ENCODE data around the gene ANO4. TPM values are rescaled to one million over a fixed set of nuclear protein-coding genes. Genes with fewer than 3 reads are reported as not detected.

ANO4 gene
- polyA plus RNA-seq, 1 donor (not counting 4 experiments of a cell fraction or from before 2014, with no cell fraction given): 18.1 TPM

GRCh38 chr12:101074940-101075680, 280.5 kb downstream of the ANO4 start:
- TF ChIP-seq CTCF (optimal IDR thresholded peaks at IDR 0.05 in 1 of 3, IDR thresholded peaks at IDR 0.05 in 1 of 3, conservative IDR thresholded peaks at IDR 0.05 in 1 of 3; ENCODE audit: extremely low read depth in 1 of 3, insufficient read depth in 2 of 3, low read length in 3 of 3) (no peak), EZH2 (IDR thresholded peaks at IDR 0.05; ENCODE audit: low read length) (no peak)
- H3K4me1 ChIP-seq (ENCODE audit: control insufficient read depth, extremely low read depth, insufficient read depth, low read length): peaks cover 6% of the 10 kb centered on the region
- dilution Hi-C loops (cut with MboI; ENCODE audit: extremely low pct_ligation_motif_present, low sequenced_read_pairs): no loop called here
- no peaks in the 10 kb centered on the region for H4K20me1 ChIP-seq (ENCODE audit: control insufficient read depth, extremely low read depth, insufficient read depth, low read length)
- H3K4me3 ChIP-seq (ENCODE audit: control insufficient read depth in 2 of 3, extremely low read depth in 1 of 3, insufficient read depth in 2 of 3, low read depth in 1 of 3, low read length in 3 of 3): no peak overlapping the region
- H3K36me3 ChIP-seq (ENCODE audit: control insufficient read depth in 2 of 2, extremely low read depth in 1 of 2, insufficient read depth in 2 of 2, low read length in 2 of 2): no peaks in the 10 kb centered on the region
- H3K27me3 ChIP-seq (ENCODE audit: control insufficient read depth, extremely low read depth, insufficient read depth, low read length): no peaks in the 10 kb centered on the region
- H3K9me1 ChIP-seq (ENCODE audit: control insufficient read depth, extremely low read depth, insufficient read depth, low read length): no peaks in the 10 kb centered on the region
- no peaks in the 10 kb centered on the region for H3K79me2 ChIP-seq (ENCODE audit: control insufficient read depth, insufficient read depth, low read length)
- H3K9ac ChIP-seq (ENCODE audit: control insufficient read depth, extremely low read depth, insufficient read depth, low read length): no peak overlapping the region
- DNase-seq (ENCODE audit: low read depth, low spot score): no peak
- H3K9me3 ChIP-seq (ENCODE audit: control insufficient read depth, low read depth, low read length): no peaks in the 10 kb centered on the region
- no peak overlapping the region for H3K27ac ChIP-seq (ENCODE audit: control insufficient read depth, insufficient read depth, low read length)
- H2AFZ ChIP-seq (ENCODE audit: control insufficient read depth, low read length): no peak overlapping the region
- no peak for FAIRE-seq
- no peak overlapping the region for H3K4me2 ChIP-seq (ENCODE audit: control insufficient read depth, extremely low read depth, insufficient read depth, low read depth, low read length)

GRCh38 chr12:101076921-101077320, 282.3 kb downstream of the ANO4 start:
- Histone ChIP-seq H3K4me1 (ENCODE audit: control insufficient read depth, extremely low read depth, insufficient read depth, low read length) (peaks cover 6% of the 10 kb centered on the region), H4K20me1 (ENCODE audit: control insufficient read depth, extremely low read depth, insufficient read depth, low read length) (no peaks in the 10 kb centered on the region), H3K9ac (ENCODE audit: control insufficient read depth, extremely low read depth, insufficient read depth, low read length) (no peak overlapping the region), H3K36me3 (ENCODE audit: control insufficient read depth in 2 of 2, extremely low read depth in 1 of 2, insufficient read depth in 2 of 2, low read length in 2 of 2) (no peaks in the 10 kb centered on the region), H3K4me3 (ENCODE audit: control insufficient read depth in 2 of 3, extremely low read depth in 1 of 3, insufficient read depth in 2 of 3, low read depth in 1 of 3, low read length in 3 of 3) (no peak overlapping the region), H3K4me2 (ENCODE audit: control insufficient read depth, extremely low read depth, insufficient read depth, low read depth, low read length) (no peak overlapping the region), H3K27me3 (ENCODE audit: control insufficient read depth, extremely low read depth, insufficient read depth, low read length) (no peaks in the 10 kb centered on the region), H2AFZ (ENCODE audit: control insufficient read depth, low read length) (no peak overlapping the region), H3K9me3 (ENCODE audit: control insufficient read depth, low read depth, low read length) (no peaks in the 10 kb centered on the region), H3K79me2 (ENCODE audit: control insufficient read depth, insufficient read depth, low read length) (no peaks in the 10 kb centered on the region), H3K9me1 (ENCODE audit: control insufficient read depth, extremely low read depth, insufficient read depth, low read length) (no peaks in the 10 kb centered on the region), H3K27ac (ENCODE audit: control insufficient read depth, insufficient read depth, low read length) (no peak overlapping the region)
- FAIRE-seq (peak; percentile 41), DNase-seq (ENCODE audit: low read depth, low spot score) (no peak)
- TF ChIP-seq EZH2 (IDR thresholded peaks at IDR 0.05; ENCODE audit: low read length) (no peak), CTCF (optimal IDR thresholded peaks at IDR 0.05 in 1 of 3, IDR thresholded peaks at IDR 0.05 in 1 of 3, conservative IDR thresholded peaks at IDR 0.05 in 1 of 3; ENCODE audit: extremely low read depth in 1 of 3, insufficient read depth in 2 of 3, low read length in 3 of 3) (no peak)
- dilution Hi-C loops (cut with MboI; ENCODE audit: extremely low pct_ligation_motif_present, low sequenced_read_pairs): no loop called here

Data from keratinocyte (primary cell).